HCT116 (cell line): ENCODE data around the gene CCDC92.

ENCODE experiments used
- CBX3 ChIP-seq: IDR thresholded peaks from 2 replicates; pipeline ENCODE4 v1.6.1; 2012; ENCODE audit warnings: low read depth
- ELF1 ChIP-seq: IDR thresholded peaks from 2 replicates; pipeline ENCODE4 v1.6.1; 2012; ENCODE audit warnings: low read depth, borderline replicate concordance
- POLR2AphosphoS5 ChIP-seq: IDR thresholded peaks from 2 replicates; pipeline ENCODE4 v1.6.1; 2011; ENCODE audit warnings: mild to moderate bottlenecking, low read depth, low read length, moderate library complexity
- SIN3A ChIP-seq: IDR thresholded peaks from 2 replicates; pipeline ENCODE4 v1.6.1; 2012; ENCODE audit warnings: low read depth
- SP1 ChIP-seq: IDR thresholded peaks from 2 replicates; pipeline ENCODE4 v1.6.1; 2012; ENCODE audit warnings: low read depth
- SRF ChIP-seq: IDR thresholded peaks from 2 replicates; pipeline ENCODE4 v1.6.1; 2012; ENCODE audit warnings: low read depth
- TCF7L2 ChIP-seq: IDR thresholded peaks from 2 replicates; pipeline ENCODE4 v1.7.0; 2011; ENCODE audit warnings: borderline replicate concordance, inconsistent platforms; ENCODE audit not compliant: insufficient read depth, insufficient read length; ENCODE audit errors: extremely low read depth
- TF ChIP-seq, protein P1 (sequence below), 3 experiments: fragments of 200-600 bp in 1 of 3; sonication (generic) in 1 of 3; IDR thresholded peaks in 2 of 3; conservative IDR thresholded peaks in 1 of 3; 2 replicates each; pipeline ENCODE4 v1.5.1; 2012 to 2017; ENCODE audit warnings: low read depth in 2 of 3, low read length in 2 of 3, antibody characterized with exemption in 1 of 3, borderline replicate concordance in 1 of 3, control low read depth in 1 of 3, mild to moderate bottlenecking in 1 of 3, mixed read lengths in 1 of 3, mixed run types in 1 of 3, moderate library complexity in 1 of 3; ENCODE audit not compliant: insufficient read depth in 1 of 3
- TF ChIP-seq, protein P2 (sequence below): IDR thresholded peaks from 2 replicates; pipeline ENCODE4 v1.6.1; 2012

DNA sequence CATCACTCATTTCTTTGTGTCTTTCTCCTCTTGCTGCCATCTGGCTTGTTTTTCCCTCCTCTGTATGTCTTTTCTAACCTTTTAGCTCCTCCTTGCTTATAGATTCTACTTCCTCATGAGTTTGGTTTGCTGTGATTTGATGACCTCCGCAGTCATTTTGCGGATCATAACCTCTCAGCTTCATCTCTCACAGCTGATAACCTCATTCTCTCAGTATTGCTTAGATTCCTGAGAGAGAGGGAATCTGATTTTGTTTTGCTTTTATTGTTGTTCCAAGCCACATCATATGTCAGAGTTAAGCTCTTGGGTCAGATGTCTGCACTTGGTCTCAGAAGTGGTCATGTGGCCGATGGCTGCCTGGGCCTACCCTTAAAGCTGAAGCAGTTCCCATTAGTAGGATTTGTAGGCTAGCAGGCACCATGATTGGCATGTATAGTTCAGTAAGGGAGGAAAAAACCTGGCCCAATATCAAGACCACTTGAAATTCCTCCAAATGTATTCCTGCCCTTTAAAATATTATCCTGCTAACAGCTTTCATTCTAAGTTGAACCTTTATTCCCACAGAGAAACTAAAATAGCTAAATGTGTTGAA, 13.8 kb upstream of the CCDC92 start:
- TF ChIP-seq, protein P1, sequence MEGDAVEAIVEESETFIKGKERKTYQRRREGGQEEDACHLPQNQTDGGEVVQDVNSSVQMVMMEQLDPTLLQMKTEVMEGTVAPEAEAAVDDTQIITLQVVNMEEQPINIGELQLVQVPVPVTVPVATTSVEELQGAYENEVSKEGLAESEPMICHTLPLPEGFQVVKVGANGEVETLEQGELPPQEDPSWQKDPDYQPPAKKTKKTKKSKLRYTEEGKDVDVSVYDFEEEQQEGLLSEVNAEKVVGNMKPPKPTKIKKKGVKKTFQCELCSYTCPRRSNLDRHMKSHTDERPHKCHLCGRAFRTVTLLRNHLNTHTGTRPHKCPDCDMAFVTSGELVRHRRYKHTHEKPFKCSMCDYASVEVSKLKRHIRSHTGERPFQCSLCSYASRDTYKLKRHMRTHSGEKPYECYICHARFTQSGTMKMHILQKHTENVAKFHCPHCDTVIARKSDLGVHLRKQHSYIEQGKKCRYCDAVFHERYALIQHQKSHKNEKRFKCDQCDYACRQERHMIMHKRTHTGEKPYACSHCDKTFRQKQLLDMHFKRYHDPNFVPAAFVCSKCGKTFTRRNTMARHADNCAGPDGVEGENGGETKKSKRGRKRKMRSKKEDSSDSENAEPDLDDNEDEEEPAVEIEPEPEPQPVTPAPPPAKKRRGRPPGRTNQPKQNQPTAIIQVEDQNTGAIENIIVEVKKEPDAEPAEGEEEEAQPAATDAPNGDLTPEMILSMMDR (IDR thresholded peaks at IDR 0.05 in 2 of 3, conservative IDR thresholded peaks at IDR 0.05 in 1 of 3; ENCODE audit: borderline replicate concordance in 1 of 3, insufficient read depth in 1 of 3, low read depth in 2 of 3, low read length in 2 of 3): no peak
- TF ChIP-seq CBX3 (no peak), SRF (no peak), SIN3A (no peak), TCF7L2 (no peak), POLR2AphosphoS5 (no peak), SP1 (no peak), ELF1 (no peak)
- TF ChIP-seq, protein P2, sequence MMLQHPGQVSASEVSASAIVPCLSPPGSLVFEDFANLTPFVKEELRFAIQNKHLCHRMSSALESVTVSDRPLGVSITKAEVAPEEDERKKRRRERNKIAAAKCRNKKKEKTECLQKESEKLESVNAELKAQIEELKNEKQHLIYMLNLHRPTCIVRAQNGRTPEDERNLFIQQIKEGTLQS: no peak
